Panc1 (cell line): Measurements from ENCODE around the gene TNNC2. TPM values are rescaled to one million over a fixed set of nuclear protein-coding genes. Genes with fewer than 3 reads are reported as not detected.

ENCODE experiments used
- ATAC-seq: fragments of 200-7000 bp; cut with Tn5 transposase; 2 replicates; pipeline ENCODE4 v1.9.1; 2020; ENCODE audit warnings: mild to moderate bottlenecking, moderate library complexity
- BruUV-seq: library from RNA; stranded (reverse); fragments of 400-500 nt; replicated peaks from 2 replicates; lab custom pipeline; 2021; lab: Mats Ljungman, UMichigan
- CTCF ChIA-PET: fragments of 300-600 bp; sonication (Branson Sonifier 250); formaldehyde crosslinking; loops from one replicate; lab custom pipeline; 2022; ENCODE audit warnings: antibody characterized with exemption; lab: Charles Lee
- POLR2A ChIA-PET: fragments of 300-600 bp; sonication (Branson Sonifier 250); formaldehyde crosslinking; loops from one replicate; lab custom pipeline; 2022; ENCODE audit warnings: antibody characterized with exemption; lab: Charles Lee
- DNase-seq: peaks from one replicate; pipeline ENCODE4 v3.0.0-alpha.2; 2010; ENCODE audit warnings: low read depth, low spot score
- H3K27ac ChIP-seq: 2 replicates; pipeline ENCODE4 v1.5.1; 2011; ENCODE audit warnings: mild to moderate bottlenecking, low read length, inconsistent platforms
- H3K27me3 ChIP-seq: fragments of 200-500 bp; sonication (Bioruptor generic); 2 replicates; pipeline ENCODE4 v1.6.0; 2014; ENCODE audit warnings: low read length, inconsistent platforms; ENCODE audit not compliant: control insufficient read depth, insufficient read depth
- H3K36me3 ChIP-seq: fragments of 200-500 bp; sonication (Bioruptor generic); 2 replicates; pipeline ENCODE4 v1.5.1; 2014; ENCODE audit warnings: inconsistent platforms, mild to moderate bottlenecking, low read length, moderate library complexity; ENCODE audit not compliant: control insufficient read depth, insufficient read depth
- H3K4me1 ChIP-seq: 2 replicates; pipeline ENCODE4 v1.5.1; 2011; ENCODE audit warnings: inconsistent platforms, mild to moderate bottlenecking, low read length, moderate library complexity; ENCODE audit not compliant: control insufficient read depth, insufficient read depth
- H3K4me3 ChIP-seq, 2 experiments: 2 replicates each; pipeline ENCODE4 v1.5.1; 2011 to 2012; ENCODE audit warnings: low read depth in 2 of 2, low read length in 2 of 2, mild to moderate bottlenecking in 2 of 2, inconsistent platforms in 1 of 2, moderate library complexity in 1 of 2
- H3K9me3 ChIP-seq: fragments of 200-500 bp; sonication (Bioruptor generic); 2 replicates; pipeline ENCODE4 v1.5.1; 2014; ENCODE audit warnings: low read depth, mild to moderate bottlenecking, inconsistent platforms, low read length, moderate library complexity; ENCODE audit not compliant: control insufficient read depth, insufficient read depth
- POLR2AphosphoS5 ChIP-seq: IDR thresholded peaks from 2 replicates; pipeline ENCODE4 v1.6.1; 2012; ENCODE audit warnings: mild to moderate bottlenecking, low read depth, low read length, moderate library complexity
- SIN3A ChIP-seq: IDR thresholded peaks from 2 replicates; pipeline ENCODE4 v1.6.1; 2012; ENCODE audit warnings: low read depth, mild to moderate bottlenecking, low read length, moderate library complexity, borderline replicate concordance; ENCODE audit not compliant: insufficient read depth
- TCF7L2 ChIP-seq: IDR thresholded peaks from 2 replicates; pipeline ENCODE4 v1.6.1; 2011; ENCODE audit warnings: mild to moderate bottlenecking, low read depth, low read length, inconsistent platforms
- in situ Hi-C: cut with HindIII; loops from 2 replicates; pipeline ENCODE4 v1.10.0; 2016; ENCODE audit warnings: low sequenced_read_pairs, low pct_unique_long_range_greater_than_20kb
- intact Hi-C: fragments of 100-400 bp; cut with micrococcal nuclease; formaldehyde crosslinking; loops from one replicate; pipeline ENCODE4 v1.10.0; 2022; ENCODE audit not compliant: unreplicated experiment
- total RNA-seq: library from RNA; stranded (reverse); gene quantifications from one replicate; pipeline ENCODE4 v1.2.1, GENCODE V29; 2021; ENCODE audit not compliant: unreplicated experiment
- TF ChIP-seq, protein P1 (sequence below), 2 experiments: IDR thresholded peaks; 2 replicates each; pipeline ENCODE4 v1.6.1; 2011 to 2012; ENCODE audit warnings: low read depth in 2 of 2, control low read depth in 1 of 2, low read length in 1 of 2, mild to moderate bottlenecking in 1 of 2, moderate library complexity in 1 of 2; ENCODE audit not compliant: insufficient read depth in 1 of 2
- TF ChIP-seq, protein P2 (sequence below): fragments of 450-650 bp; IDR thresholded peaks from 2 replicates; pipeline ENCODE4 v1.5.1; 2017; ENCODE audit warnings: mild to moderate bottlenecking

TNNC2 gene
- total RNA-seq, 1 experiment from 2014 or later = 0.26 TPM

DNA sequence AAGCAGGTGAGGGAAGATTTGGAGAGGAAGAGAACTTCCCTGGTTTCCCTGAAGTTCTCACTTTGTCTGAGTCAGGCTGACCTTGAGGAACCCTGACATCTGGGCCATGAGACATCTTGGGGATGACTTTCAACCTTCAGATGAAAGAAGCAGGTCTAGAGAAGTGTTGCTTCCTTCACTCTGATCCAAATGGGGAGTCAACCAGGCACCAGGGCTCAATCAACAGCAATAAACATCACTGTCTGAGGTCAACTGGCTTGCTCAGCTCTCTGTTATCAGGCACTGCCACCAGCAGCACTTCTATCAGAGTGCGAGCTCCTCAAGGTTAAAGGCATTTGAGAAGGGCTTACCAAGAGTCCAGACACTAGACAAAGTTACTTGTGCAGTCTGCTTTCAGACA, 23.8 kb upstream of the TNNC2 start:
- ChIA-PET POLR2A (no interaction called here), CTCF (interaction anchor here (1.2 kb wide), 1 partner anchor 39 kb away, joined by 3 read pairs; no protein-coding TSS in a partner anchor)
- no peak for TF ChIP-seq POLR2AphosphoS5
- no peak for TF ChIP-seq SIN3A
- TF ChIP-seq, protein P1, sequence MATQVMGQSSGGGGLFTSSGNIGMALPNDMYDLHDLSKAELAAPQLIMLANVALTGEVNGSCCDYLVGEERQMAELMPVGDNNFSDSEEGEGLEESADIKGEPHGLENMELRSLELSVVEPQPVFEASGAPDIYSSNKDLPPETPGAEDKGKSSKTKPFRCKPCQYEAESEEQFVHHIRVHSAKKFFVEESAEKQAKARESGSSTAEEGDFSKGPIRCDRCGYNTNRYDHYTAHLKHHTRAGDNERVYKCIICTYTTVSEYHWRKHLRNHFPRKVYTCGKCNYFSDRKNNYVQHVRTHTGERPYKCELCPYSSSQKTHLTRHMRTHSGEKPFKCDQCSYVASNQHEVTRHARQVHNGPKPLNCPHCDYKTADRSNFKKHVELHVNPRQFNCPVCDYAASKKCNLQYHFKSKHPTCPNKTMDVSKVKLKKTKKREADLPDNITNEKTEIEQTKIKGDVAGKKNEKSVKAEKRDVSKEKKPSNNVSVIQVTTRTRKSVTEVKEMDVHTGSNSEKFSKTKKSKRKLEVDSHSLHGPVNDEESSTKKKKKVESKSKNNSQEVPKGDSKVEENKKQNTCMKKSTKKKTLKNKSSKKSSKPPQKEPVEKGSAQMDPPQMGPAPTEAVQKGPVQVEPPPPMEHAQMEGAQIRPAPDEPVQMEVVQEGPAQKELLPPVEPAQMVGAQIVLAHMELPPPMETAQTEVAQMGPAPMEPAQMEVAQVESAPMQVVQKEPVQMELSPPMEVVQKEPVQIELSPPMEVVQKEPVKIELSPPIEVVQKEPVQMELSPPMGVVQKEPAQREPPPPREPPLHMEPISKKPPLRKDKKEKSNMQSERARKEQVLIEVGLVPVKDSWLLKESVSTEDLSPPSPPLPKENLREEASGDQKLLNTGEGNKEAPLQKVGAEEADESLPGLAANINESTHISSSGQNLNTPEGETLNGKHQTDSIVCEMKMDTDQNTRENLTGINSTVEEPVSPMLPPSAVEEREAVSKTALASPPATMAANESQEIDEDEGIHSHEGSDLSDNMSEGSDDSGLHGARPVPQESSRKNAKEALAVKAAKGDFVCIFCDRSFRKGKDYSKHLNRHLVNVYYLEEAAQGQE (IDR thresholded peaks at IDR 0.05; ENCODE audit: insufficient read depth in 1 of 2, low read depth in 2 of 2, low read length in 1 of 2) = no peak
- TF ChIP-seq, protein P2, sequence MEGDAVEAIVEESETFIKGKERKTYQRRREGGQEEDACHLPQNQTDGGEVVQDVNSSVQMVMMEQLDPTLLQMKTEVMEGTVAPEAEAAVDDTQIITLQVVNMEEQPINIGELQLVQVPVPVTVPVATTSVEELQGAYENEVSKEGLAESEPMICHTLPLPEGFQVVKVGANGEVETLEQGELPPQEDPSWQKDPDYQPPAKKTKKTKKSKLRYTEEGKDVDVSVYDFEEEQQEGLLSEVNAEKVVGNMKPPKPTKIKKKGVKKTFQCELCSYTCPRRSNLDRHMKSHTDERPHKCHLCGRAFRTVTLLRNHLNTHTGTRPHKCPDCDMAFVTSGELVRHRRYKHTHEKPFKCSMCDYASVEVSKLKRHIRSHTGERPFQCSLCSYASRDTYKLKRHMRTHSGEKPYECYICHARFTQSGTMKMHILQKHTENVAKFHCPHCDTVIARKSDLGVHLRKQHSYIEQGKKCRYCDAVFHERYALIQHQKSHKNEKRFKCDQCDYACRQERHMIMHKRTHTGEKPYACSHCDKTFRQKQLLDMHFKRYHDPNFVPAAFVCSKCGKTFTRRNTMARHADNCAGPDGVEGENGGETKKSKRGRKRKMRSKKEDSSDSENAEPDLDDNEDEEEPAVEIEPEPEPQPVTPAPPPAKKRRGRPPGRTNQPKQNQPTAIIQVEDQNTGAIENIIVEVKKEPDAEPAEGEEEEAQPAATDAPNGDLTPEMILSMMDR = no peak
- no peak for TF ChIP-seq TCF7L2
- H3K4me1 ChIP-seq = peaks cover under 1% of the 10 kb centered on the region
- no peaks in the 10 kb centered on the region for H3K27me3 ChIP-seq
- no peaks in the 10 kb centered on the region for H3K9me3 ChIP-seq
- DNase-seq (no peak), ATAC-seq (no peak)
- no TSS peak for BruUV-seq
- no peak overlapping the region for H3K4me3 ChIP-seq
- no peak overlapping the region for H3K27ac ChIP-seq
- H3K36me3 ChIP-seq = no peaks in the 10 kb centered on the region; the same call in 1 of the 2 replicates
- in situ Hi-C loops = no loop called here
- intact Hi-C loops = no loop called here

DNA sequence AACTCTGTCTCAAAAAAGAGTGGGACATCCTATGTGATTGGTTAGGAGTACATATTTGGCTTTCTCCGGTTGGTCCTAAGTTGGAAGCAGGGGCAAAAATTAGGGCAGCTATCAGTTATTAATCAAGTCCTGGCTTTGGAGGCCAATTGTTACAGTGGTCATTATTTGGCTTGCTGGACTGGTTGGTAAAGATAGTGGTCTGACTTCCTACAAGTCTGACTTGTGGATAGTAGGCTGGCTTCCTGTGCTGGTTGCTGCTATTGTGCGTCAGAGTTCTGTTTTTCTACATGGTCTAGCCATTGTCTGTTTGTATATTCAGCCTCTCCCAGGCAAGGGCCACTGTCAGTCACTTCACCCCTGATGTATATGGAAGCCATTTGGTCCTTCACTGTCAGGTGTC, 23.1 kb upstream of the TNNC2 start:
- Histone ChIP-seq H3K36me3 (no peaks in the 10 kb centered on the region; the same call in 1 of the 2 replicates), H3K9me3 (no peaks in the 10 kb centered on the region), H3K4me1 (no peaks in the 10 kb centered on the region; the same call in 1 of the 2 replicates), H3K4me3 (no peak overlapping the region), H3K27ac (no peak overlapping the region), H3K27me3 (no peaks in the 10 kb centered on the region)
- CTCF ChIA-PET = no interaction called here
- POLR2A ChIA-PET = no interaction called here
- intact Hi-C loops = no loop called here
- DNase-seq (no peak), ATAC-seq (no peak)
- in situ Hi-C loops = no loop called here
- BruUV-seq = no TSS peak
- TF ChIP-seq, protein P1 (IDR thresholded peaks at IDR 0.05; ENCODE audit: insufficient read depth in 1 of 2, low read depth in 2 of 2, low read length in 1 of 2) = no peak
- TF ChIP-seq TCF7L2 (no peak), POLR2AphosphoS5 (no peak), SIN3A (no peak)
- TF ChIP-seq, protein P2 = no peak
